Prostate gland (tissue), 1 donor: ENCODE data around the gene ITFG1.

Experiments
- POLR2A ChIP-seq: fragments of 450-650 bp; IDR thresholded peaks from one replicate; pipeline ENCODE4 v1.6.1; 2016; ENCODE audit warnings: antibody characterized with exemption, mild to moderate bottlenecking
- POLR2AphosphoS5 ChIP-seq: sonication (generic); formaldehyde crosslinking; IDR thresholded peaks from one replicate; pipeline ENCODE4 v1.6.1; 2017; ENCODE audit warnings: antibody characterized with exemption

GRCh38 chr16:47490471-47490870, 29.6 kb upstream of the ITFG1 start:
- TF ChIP-seq POLR2A (no peak), POLR2AphosphoS5 (no peak)
